OCI-LY3 (cell line): ENCODE results near the gene MRAS.

Experiments
- H2AFZ ChIP-seq: fragments of 200-600, 300-600 bp; shearing (Covaris generic); 2 replicates; pipeline ENCODE4 v1.6.0; 2014; ENCODE audit warnings: antibody characterized with exemption, low read depth, low read length
- H3K27ac ChIP-seq: fragments of 200-600, 300-600 bp; sonication (generic); 2 replicates; pipeline ENCODE4 v1.5.1; 2014; ENCODE audit warnings: mild to moderate bottlenecking, low read length, moderate library complexity, mixed read lengths
- H3K27me3 ChIP-seq: fragments of 200-600, 300-600 bp; sonication (generic); 2 replicates; pipeline ENCODE4 v1.6.1; 2014; ENCODE audit warnings: low read depth, low read length, mixed read lengths
- H3K36me3 ChIP-seq: fragments of 200-600, 300-600 bp; sonication (generic); replicated peaks from 2 replicates; pipeline ENCODE3; 2014; ENCODE audit warnings: low read depth, low read length, mixed read lengths
- H3K4me1 ChIP-seq: fragments of 300-600, 200-600 bp; sonication (generic); 2 replicates; pipeline ENCODE4 v1.6.1; 2014; ENCODE audit warnings: low read length, mixed read lengths
- H3K4me2 ChIP-seq: fragments of 200-600, 300-600 bp; sonication (generic); 2 replicates; pipeline ENCODE4 v1.6.1; 2014; ENCODE audit warnings: low read length, mixed read lengths
- H3K4me3 ChIP-seq: fragments of 300-600, 200-600 bp; sonication (generic); 2 replicates; pipeline ENCODE4 v1.5.1; 2014; ENCODE audit warnings: antibody characterized with exemption, mild to moderate bottlenecking, low read length, moderate library complexity
- H3K79me2 ChIP-seq: fragments of 300-600, 200-600 bp; shearing (Covaris generic); 2 replicates; pipeline ENCODE4 v1.6.1; 2014; ENCODE audit warnings: mild to moderate bottlenecking, low read length, mixed read lengths
- H3K9ac ChIP-seq: fragments of 300-600, 200-600 bp; shearing (Covaris generic); 2 replicates; pipeline ENCODE4 v1.6.0; 2014; ENCODE audit warnings: mild to moderate bottlenecking, low read length, moderate library complexity
- H3K9me3 ChIP-seq: fragments of 200-600, 300-600 bp; shearing (Covaris generic); 2 replicates; pipeline ENCODE4 v1.6.1; 2014; ENCODE audit warnings: low read length, mixed read lengths; ENCODE audit not compliant: insufficient read depth
- H4K20me1 ChIP-seq: fragments of 200-600, 300-600 bp; sonication (generic); 2 replicates; pipeline ENCODE4 v1.6.1; 2016; ENCODE audit warnings: low read length, mixed read lengths; ENCODE audit not compliant: insufficient read depth
- EZH2phosphoT487 ChIP-seq: fragments of 200-600 bp; shearing (Covaris generic); IDR thresholded peaks from 2 replicates; pipeline ENCODE4 v1.6.1; 2018; ENCODE audit warnings: antibody characterized with exemption, mixed run types, low read depth
- TF ChIP-seq, protein P1 (sequence below): fragments of 200-600, 300-600 bp; sonication (generic); IDR thresholded peaks from 2 replicates; pipeline ENCODE4 v1.5.1; 2014; ENCODE audit warnings: antibody characterized with exemption, low read length, low read depth

Gene MRAS

GRCh38 chr3:138371070-138371965, 22.9 kb downstream of the MRAS start:
- TF ChIP-seq EZH2phosphoT487 = peak; percentile 68
- TF ChIP-seq, protein P1, sequence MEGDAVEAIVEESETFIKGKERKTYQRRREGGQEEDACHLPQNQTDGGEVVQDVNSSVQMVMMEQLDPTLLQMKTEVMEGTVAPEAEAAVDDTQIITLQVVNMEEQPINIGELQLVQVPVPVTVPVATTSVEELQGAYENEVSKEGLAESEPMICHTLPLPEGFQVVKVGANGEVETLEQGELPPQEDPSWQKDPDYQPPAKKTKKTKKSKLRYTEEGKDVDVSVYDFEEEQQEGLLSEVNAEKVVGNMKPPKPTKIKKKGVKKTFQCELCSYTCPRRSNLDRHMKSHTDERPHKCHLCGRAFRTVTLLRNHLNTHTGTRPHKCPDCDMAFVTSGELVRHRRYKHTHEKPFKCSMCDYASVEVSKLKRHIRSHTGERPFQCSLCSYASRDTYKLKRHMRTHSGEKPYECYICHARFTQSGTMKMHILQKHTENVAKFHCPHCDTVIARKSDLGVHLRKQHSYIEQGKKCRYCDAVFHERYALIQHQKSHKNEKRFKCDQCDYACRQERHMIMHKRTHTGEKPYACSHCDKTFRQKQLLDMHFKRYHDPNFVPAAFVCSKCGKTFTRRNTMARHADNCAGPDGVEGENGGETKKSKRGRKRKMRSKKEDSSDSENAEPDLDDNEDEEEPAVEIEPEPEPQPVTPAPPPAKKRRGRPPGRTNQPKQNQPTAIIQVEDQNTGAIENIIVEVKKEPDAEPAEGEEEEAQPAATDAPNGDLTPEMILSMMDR = no peak
- no peaks in the 10 kb centered on the region for H3K9me3 ChIP-seq
- H4K20me1 ChIP-seq = peaks cover 48% of the 10 kb centered on the region
- no peaks in the 10 kb centered on the region for H3K79me2 ChIP-seq
- H3K9ac ChIP-seq = no peak overlapping the region
- no peak overlapping the region for H2AFZ ChIP-seq
- H3K27me3 ChIP-seq = peaks cover 91% of the 10 kb centered on the region
- no peak overlapping the region for H3K27ac ChIP-seq
- H3K36me3 ChIP-seq = no peaks in the 10 kb centered on the region
- H3K4me2 ChIP-seq = peak overlapping the region; percentile 52
- peak overlapping the region; percentile 5; the same call in 1 of the 2 replicates for H3K4me3 ChIP-seq
- peaks cover 26% of the 10 kb centered on the region for H3K4me1 ChIP-seq

DNA sequence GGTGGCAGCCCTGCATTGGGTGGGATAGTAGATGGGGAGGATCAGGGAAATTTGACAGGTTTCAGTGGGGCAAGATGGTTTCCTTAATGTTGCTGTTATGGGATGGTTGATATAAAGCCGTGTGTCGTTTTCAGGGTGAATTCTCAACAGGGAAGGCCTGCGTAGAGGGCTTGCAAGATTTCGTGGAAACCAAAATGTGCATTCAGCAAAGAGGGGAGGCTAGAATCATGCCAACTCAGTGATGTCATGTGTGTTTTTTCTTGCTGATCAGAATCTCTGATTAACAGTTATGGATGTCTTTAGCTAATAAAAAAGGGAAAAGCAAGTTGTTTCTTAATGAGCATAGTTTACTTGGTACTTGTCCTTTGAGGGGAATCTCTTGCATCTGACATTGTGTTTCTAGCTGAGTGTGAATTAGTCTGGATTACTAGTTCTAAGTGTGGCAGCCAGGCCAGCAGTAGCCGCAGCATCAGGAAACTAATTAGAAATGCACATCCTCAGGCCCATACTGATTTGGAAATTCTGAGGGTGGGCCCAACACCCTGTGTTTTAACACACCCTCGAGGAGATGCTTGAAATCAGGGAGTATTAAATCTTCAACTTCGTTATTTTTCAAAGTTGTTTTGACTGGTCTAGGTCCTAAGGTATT, 24.8 kb downstream of the MRAS start:
- TF ChIP-seq, protein P1 = no peak
- TF ChIP-seq EZH2phosphoT487 = no peak
- peaks cover 18% of the 10 kb centered on the region for H3K4me1 ChIP-seq
- no peak overlapping the region for H2AFZ ChIP-seq
- no peak overlapping the region for H3K9ac ChIP-seq
- no peaks in the 10 kb centered on the region for H3K79me2 ChIP-seq
- H4K20me1 ChIP-seq = peaks cover 41% of the 10 kb centered on the region
- no peak overlapping the region for H3K4me2 ChIP-seq
- H3K36me3 ChIP-seq = no peaks in the 10 kb centered on the region
- H3K27ac ChIP-seq = no peak overlapping the region
- no peaks in the 10 kb centered on the region for H3K9me3 ChIP-seq
- H3K27me3 ChIP-seq = peaks cover 89% of the 10 kb centered on the region
- H3K4me3 ChIP-seq = no peak overlapping the region

GRCh38 chr3:138373736-138374094, 25.3 kb downstream of the MRAS start:
- peaks cover 89% of the 10 kb centered on the region for H3K27me3 ChIP-seq
- no peak overlapping the region for H2AFZ ChIP-seq
- peaks cover 36% of the 10 kb centered on the region for H4K20me1 ChIP-seq
- TF ChIP-seq EZH2phosphoT487 = no peak
- TF ChIP-seq, protein P1 = no peak
- H3K36me3 ChIP-seq = no peaks in the 10 kb centered on the region
- H3K9me3 ChIP-seq = no peaks in the 10 kb centered on the region
- no peak overlapping the region for H3K27ac ChIP-seq
- no peak overlapping the region for H3K4me3 ChIP-seq
- H3K9ac ChIP-seq = no peak overlapping the region
- H3K79me2 ChIP-seq = no peaks in the 10 kb centered on the region
- peaks cover 17% of the 10 kb centered on the region for H3K4me1 ChIP-seq
- no peak overlapping the region for H3K4me2 ChIP-seq

- H3K4me1 ChIP-seq = peaks cover 17% of the 10 kb centered on the region
- no peaks in the 10 kb centered on the region for H3K79me2 ChIP-seq
- peaks cover 26% of the 10 kb centered on the region for H4K20me1 ChIP-seq
- no peaks in the 10 kb centered on the region for H3K9me3 ChIP-seq
- H3K27me3 ChIP-seq = peaks cover 89% of the 10 kb centered on the region
- H2AFZ ChIP-seq = no peak overlapping the region
- TF ChIP-seq EZH2phosphoT487 = no peak
- TF ChIP-seq, protein P1 = no peak
- no peak overlapping the region for H3K4me2 ChIP-seq
- no peak overlapping the region for H3K4me3 ChIP-seq
- no peak overlapping the region for H3K27ac ChIP-seq
- H3K9ac ChIP-seq = no peak overlapping the region
- no peaks in the 10 kb centered on the region for H3K36me3 ChIP-seq
Measured at GRCh38 chr3:138374573-138375134, 26.3 kb downstream of the MRAS start.
